ENCODE results near the gene COX18.

The COX18 gene

GRCh38 chr4:73037057-73037456, 32.5 kb downstream of the COX18 start:
- H4K20me1 ChIP-seq (ENCODE audit: insufficient read depth, low read length) = no peaks in the 10 kb centered on the region
- H3K79me2 ChIP-seq (ENCODE audit: low read length) = no peaks in the 10 kb centered on the region
- TF ChIP-seq, protein P1, sequence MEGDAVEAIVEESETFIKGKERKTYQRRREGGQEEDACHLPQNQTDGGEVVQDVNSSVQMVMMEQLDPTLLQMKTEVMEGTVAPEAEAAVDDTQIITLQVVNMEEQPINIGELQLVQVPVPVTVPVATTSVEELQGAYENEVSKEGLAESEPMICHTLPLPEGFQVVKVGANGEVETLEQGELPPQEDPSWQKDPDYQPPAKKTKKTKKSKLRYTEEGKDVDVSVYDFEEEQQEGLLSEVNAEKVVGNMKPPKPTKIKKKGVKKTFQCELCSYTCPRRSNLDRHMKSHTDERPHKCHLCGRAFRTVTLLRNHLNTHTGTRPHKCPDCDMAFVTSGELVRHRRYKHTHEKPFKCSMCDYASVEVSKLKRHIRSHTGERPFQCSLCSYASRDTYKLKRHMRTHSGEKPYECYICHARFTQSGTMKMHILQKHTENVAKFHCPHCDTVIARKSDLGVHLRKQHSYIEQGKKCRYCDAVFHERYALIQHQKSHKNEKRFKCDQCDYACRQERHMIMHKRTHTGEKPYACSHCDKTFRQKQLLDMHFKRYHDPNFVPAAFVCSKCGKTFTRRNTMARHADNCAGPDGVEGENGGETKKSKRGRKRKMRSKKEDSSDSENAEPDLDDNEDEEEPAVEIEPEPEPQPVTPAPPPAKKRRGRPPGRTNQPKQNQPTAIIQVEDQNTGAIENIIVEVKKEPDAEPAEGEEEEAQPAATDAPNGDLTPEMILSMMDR (IDR thresholded peaks at IDR 0.05; ENCODE audit: low read depth, low read length) = no peak
- no peak for TF ChIP-seq EZH2phosphoT487 (IDR thresholded peaks at IDR 0.05; ENCODE audit: low read depth)
- H3K9me3 ChIP-seq (ENCODE audit: insufficient read depth, low read length) = peaks cover 18% of the 10 kb centered on the region
- no peak overlapping the region for H3K9ac ChIP-seq (ENCODE audit: low read length)
- H2AFZ ChIP-seq (ENCODE audit: low read depth, low read length) = no peak overlapping the region
- no peak overlapping the region for H3K4me3 ChIP-seq (ENCODE audit: low read length)
- no peak overlapping the region for H3K4me2 ChIP-seq (ENCODE audit: low read length)
- no peak overlapping the region for H3K27ac ChIP-seq (ENCODE audit: low read length)
- H3K36me3 ChIP-seq (replicated peaks; ENCODE audit: low read depth, low read length) = peaks cover 8% of the 10 kb centered on the region
- H3K27me3 ChIP-seq (ENCODE audit: low read depth, low read length) = no peaks in the 10 kb centered on the region
- peaks cover 6% of the 10 kb centered on the region; the same call in 1 of the 2 replicates for H3K4me1 ChIP-seq (ENCODE audit: low read length)

DNA sequence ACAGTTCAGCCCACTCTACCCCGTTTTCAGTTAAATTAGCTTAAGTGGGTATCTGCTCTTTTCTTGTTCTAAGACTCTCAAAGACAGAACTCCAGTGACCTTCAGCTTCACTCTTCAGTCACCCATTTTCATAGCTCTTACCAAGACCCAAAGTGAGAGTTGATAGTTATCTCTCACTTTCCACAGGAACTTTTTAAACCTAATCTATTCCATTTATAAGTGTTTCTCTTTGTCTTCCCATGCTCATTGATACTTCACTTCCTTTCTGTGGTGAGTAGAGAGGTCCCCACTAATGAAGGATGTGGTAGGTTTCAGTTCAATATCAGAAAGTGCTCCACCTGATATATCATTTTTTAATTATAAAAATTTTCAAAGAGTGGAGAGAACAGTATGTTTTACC, 33.4 kb downstream of the COX18 start:
- Histone ChIP-seq H3K36me3 (replicated peaks; ENCODE audit: low read depth, low read length) (peaks cover 8% of the 10 kb centered on the region), H3K27ac (ENCODE audit: low read length) (no peak overlapping the region), H3K9me3 (ENCODE audit: insufficient read depth, low read length) (peaks cover 18% of the 10 kb centered on the region), H3K4me1 (ENCODE audit: low read length) (peaks cover 6% of the 10 kb centered on the region; the same call in 1 of the 2 replicates), H3K79me2 (ENCODE audit: low read length) (no peaks in the 10 kb centered on the region), H2AFZ (ENCODE audit: low read depth, low read length) (no peak overlapping the region), H3K27me3 (ENCODE audit: low read depth, low read length) (no peaks in the 10 kb centered on the region), H3K4me2 (ENCODE audit: low read length) (no peak overlapping the region), H3K4me3 (ENCODE audit: low read length) (no peak overlapping the region), H3K9ac (ENCODE audit: low read length) (no peak overlapping the region), H4K20me1 (ENCODE audit: insufficient read depth, low read length) (no peaks in the 10 kb centered on the region)
- no peak for TF ChIP-seq EZH2phosphoT487 (IDR thresholded peaks at IDR 0.05; ENCODE audit: low read depth)
- TF ChIP-seq, protein P1 (IDR thresholded peaks at IDR 0.05; ENCODE audit: low read depth, low read length) = no peak

DNA sequence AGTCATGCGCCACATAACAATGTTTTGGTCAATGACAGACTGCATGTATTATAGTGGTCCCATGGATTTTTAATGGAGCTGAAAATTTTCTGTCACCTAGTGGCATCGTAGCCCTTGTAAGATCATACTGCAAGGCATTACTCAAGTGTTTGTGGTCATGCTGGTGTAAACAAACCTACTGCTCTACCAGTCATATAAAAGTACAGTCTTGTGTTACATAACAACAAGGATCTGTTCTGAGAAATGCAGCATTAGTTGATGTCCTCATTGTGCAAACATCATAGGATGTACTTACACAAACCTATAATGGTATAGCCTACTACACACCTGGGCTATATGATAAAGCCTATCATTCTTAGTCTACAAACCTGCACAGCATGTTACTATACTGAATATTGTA, 34.6 kb downstream of the COX18 start:
- H3K27ac ChIP-seq (ENCODE audit: low read length) = no peak overlapping the region
- H3K79me2 ChIP-seq (ENCODE audit: low read length) = no peaks in the 10 kb centered on the region
- TF ChIP-seq EZH2phosphoT487 (IDR thresholded peaks at IDR 0.05; ENCODE audit: low read depth) = no peak
- TF ChIP-seq, protein P1 (IDR thresholded peaks at IDR 0.05; ENCODE audit: low read depth, low read length) = no peak
- no peaks in the 10 kb centered on the region for H3K27me3 ChIP-seq (ENCODE audit: low read depth, low read length)
- H3K9ac ChIP-seq (ENCODE audit: low read length) = no peak overlapping the region
- H3K4me3 ChIP-seq (ENCODE audit: low read length) = no peak overlapping the region
- peaks cover 23% of the 10 kb centered on the region for H3K9me3 ChIP-seq (ENCODE audit: insufficient read depth, low read length)
- H2AFZ ChIP-seq (ENCODE audit: low read depth, low read length) = no peak overlapping the region
- no peak overlapping the region for H3K4me2 ChIP-seq (ENCODE audit: low read length)
- H4K20me1 ChIP-seq (ENCODE audit: insufficient read depth, low read length) = no peaks in the 10 kb centered on the region
- peaks cover 8% of the 10 kb centered on the region for H3K36me3 ChIP-seq (replicated peaks; ENCODE audit: low read depth, low read length)
- H3K4me1 ChIP-seq (ENCODE audit: low read length) = peaks cover 6% of the 10 kb centered on the region; the same call in 1 of the 2 replicates

- Histone ChIP-seq H3K9ac (ENCODE audit: low read length) (no peak overlapping the region), H3K4me3 (ENCODE audit: low read length) (no peak overlapping the region), H2AFZ (ENCODE audit: low read depth, low read length) (peak overlapping the region; percentile 5; the same call in 1 of the 2 replicates), H3K36me3 (replicated peaks; ENCODE audit: low read depth, low read length) (no peaks in the 10 kb centered on the region), H3K79me2 (ENCODE audit: low read length) (no peaks in the 10 kb centered on the region), H3K27ac (ENCODE audit: low read length) (no peak overlapping the region), H4K20me1 (ENCODE audit: insufficient read depth, low read length) (no peaks in the 10 kb centered on the region), H3K4me2 (ENCODE audit: low read length) (no peak overlapping the region), H3K27me3 (ENCODE audit: low read depth, low read length) (no peaks in the 10 kb centered on the region), H3K4me1 (ENCODE audit: low read length) (peaks cover 9% of the 10 kb centered on the region), H3K9me3 (ENCODE audit: insufficient read depth, low read length) (peaks cover 8% of the 10 kb centered on the region; the same call in 1 of the 2 replicates)
- no peak for TF ChIP-seq EZH2phosphoT487 (IDR thresholded peaks at IDR 0.05; ENCODE audit: low read depth)
- TF ChIP-seq, protein P1 (IDR thresholded peaks at IDR 0.05; ENCODE audit: low read depth, low read length) = no peak
Observed at GRCh38 chr4:73028621-73029020, 40.9 kb downstream of the COX18 start.
